Psoas muscle (tissue), 8 donors: ENCODE measurements around the gene SNAI3. TPM values are rescaled to one million over a fixed set of nuclear protein-coding genes. Genes with fewer than 3 reads are reported as not detected.

Experiments used
- ATAC-seq, 4 donors: fragments of 200-7000 bp; cut with Tn5 transposase; one replicate each; pipeline ENCODE4 v1.9.1; 2020; ENCODE audit warnings: moderate library complexity in 3 of 4, mild to moderate bottlenecking in 2 of 4
- DNase-seq, 2 donors: peaks; one replicate each; pipeline ENCODE4 v3.0.0-alpha.2; 2020
- H3K27ac ChIP-seq: fragments of 200-600 bp; one replicate; pipeline ENCODE4 v1.8.0; 2022
- H3K27me3 ChIP-seq, 3 donors: fragments of 200-600 bp in 1 of 3; one replicate each; pipeline versions ENCODE4 v1.6.1 to v1.8.0; 2013 to 2022; ENCODE audit warnings: low read length in 2 of 3, mild to moderate bottlenecking in 2 of 3, moderate library complexity in 1 of 3; ENCODE audit not compliant: insufficient read depth in 3 of 3
- H3K36me3 ChIP-seq, 2 donors: fragments of 200-600 bp in 1 of 2; one replicate each; pipeline versions ENCODE4 v1.6.1 to v1.8.0; 2013 to 2022; ENCODE audit warnings: low read depth in 1 of 2, mild to moderate bottlenecking in 1 of 2, moderate library complexity in 1 of 2; ENCODE audit not compliant: insufficient read depth in 1 of 2
- H3K4me1 ChIP-seq: fragments of 200-600 bp; one replicate; pipeline ENCODE4 v1.8.0; 2022
- H3K4me3 ChIP-seq: fragments of 200-600 bp; one replicate; pipeline ENCODE4 v1.8.0; 2022; ENCODE audit warnings: mild to moderate bottlenecking
- H3K9me3 ChIP-seq: fragments of 200-600 bp; one replicate; pipeline ENCODE4 v1.8.0; 2022
- WGBS, 3 donors: extraction: QIAGEN DNeasy Blood & Tissue Kit; methylation state at CpG; one replicate each; pipeline versions ENCODE4 v1.1.6 to v1.1.7; 2013; 5-methylcytosine and 5-hydroxymethylcytosine counted together
- intact Hi-C, 2 donors: fragments of 100-400 bp; cut with DNase I; formaldehyde crosslinking; loops; one replicate each; pipeline versions ENCODE4 v1.11.0 to v1.14.2; 2022
- polyA plus RNA-seq, 3 donors: library from polyadenylated mRNA; stranded (reverse); fragments of 200-250 nt; gene quantifications; one replicate each; pipeline ENCODE4 v1.2.3, GENCODE V29; 2013
- total RNA-seq, 4 donors: library from RNA; stranded (reverse); fragmentation: NEBNext Ultra II Directional in 2 of 4; extraction: Animal tissue kit (Norgen Biotek cat#: 25700) in 2 of 4; gene quantifications; one replicate each; pipeline versions ENCODE4 v1.2.1 to v1.2.4, GENCODE V29; 2021 to 2023
- TF ChIP-seq, protein P1 (sequence below): fragments of 200-600 bp; IDR thresholded peaks from one replicate; pipeline ENCODE4 v1.8.0; 2022; ENCODE audit warnings: antibody characterized with exemption
- donor health status: healthy with polysubstance abuse.
- donor health status: DM: no; HTN: no; CAD: no; lungs with moderate emphysema.
- donor health status: Bipolar disorder and iron deficiency.
- donor health status: healthy.
- donor health status: DM: yes; HTN: yes; CAD: no.
- donor health status: DM: no; HTN: no; CAD: no.
- donor health status: DM: no; HTN: no; CAD: no.
- donor health status: DM: yes; HTN: yes; CAD: no.

The SNAI3 gene
- total and polyA plus RNA-seq, 7 donors = 1.2 to 8.5 (median 3.9) TPM

DNA sequence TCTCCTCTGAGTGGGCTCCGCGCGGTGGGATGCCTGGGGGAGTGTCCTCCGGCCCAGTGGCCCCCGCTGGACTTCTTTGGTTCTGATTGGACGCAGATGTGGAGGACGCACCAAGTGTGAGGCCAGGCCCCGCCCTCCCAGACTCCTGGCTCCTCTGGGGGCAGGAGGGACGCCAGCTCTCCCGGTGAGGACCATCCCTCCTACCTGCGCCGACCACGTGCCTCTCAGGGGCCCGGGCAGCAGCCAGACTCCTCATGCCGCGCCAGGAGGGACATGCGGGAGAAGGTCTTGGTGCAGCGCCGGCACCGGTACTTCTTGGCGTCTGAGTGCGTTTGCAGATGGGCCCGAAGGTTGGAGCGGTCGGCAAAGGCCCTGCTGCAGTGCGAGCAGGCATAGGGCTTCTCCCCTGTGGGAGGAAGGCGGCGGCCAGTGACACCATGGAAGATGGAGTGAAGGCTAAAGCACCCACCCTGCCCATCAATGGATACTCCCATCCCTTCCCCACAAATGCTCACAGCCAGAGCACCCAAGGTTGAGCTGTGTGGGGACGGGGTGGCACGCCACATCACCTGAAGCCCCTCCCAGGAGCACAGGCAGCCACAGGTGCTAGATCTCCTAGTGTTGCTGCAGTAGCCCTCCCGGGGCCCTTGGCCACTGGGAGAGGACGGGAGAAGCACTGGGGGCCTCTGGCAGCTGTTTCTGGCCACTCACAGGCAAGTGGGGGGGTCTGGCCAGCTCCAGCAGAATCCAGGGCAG, 7.9 kb downstream of the SNAI3 start:
- intact Hi-C loops = no loop called here
- 50 to 76% (median 52%) methylated on average over 32 of the region's 32 CpGs for WGBS, 3 donors
- TF ChIP-seq, protein P1, sequence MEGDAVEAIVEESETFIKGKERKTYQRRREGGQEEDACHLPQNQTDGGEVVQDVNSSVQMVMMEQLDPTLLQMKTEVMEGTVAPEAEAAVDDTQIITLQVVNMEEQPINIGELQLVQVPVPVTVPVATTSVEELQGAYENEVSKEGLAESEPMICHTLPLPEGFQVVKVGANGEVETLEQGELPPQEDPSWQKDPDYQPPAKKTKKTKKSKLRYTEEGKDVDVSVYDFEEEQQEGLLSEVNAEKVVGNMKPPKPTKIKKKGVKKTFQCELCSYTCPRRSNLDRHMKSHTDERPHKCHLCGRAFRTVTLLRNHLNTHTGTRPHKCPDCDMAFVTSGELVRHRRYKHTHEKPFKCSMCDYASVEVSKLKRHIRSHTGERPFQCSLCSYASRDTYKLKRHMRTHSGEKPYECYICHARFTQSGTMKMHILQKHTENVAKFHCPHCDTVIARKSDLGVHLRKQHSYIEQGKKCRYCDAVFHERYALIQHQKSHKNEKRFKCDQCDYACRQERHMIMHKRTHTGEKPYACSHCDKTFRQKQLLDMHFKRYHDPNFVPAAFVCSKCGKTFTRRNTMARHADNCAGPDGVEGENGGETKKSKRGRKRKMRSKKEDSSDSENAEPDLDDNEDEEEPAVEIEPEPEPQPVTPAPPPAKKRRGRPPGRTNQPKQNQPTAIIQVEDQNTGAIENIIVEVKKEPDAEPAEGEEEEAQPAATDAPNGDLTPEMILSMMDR = no peak
- no peaks in the 10 kb centered on the region for H3K9me3 ChIP-seq
- ATAC-seq = no peak
- no peak overlapping the region for H3K4me3 ChIP-seq
- H3K36me3 ChIP-seq = no peaks in the 10 kb centered on the region
- no peak overlapping the region for H3K27ac ChIP-seq
- H3K27me3 ChIP-seq = peaks cover 0 to 4% (median 0%) of the 10 kb centered on the region in 3 donors
- no peak for DNase-seq
- peaks cover 45% of the 10 kb centered on the region for H3K4me1 ChIP-seq

DNA sequence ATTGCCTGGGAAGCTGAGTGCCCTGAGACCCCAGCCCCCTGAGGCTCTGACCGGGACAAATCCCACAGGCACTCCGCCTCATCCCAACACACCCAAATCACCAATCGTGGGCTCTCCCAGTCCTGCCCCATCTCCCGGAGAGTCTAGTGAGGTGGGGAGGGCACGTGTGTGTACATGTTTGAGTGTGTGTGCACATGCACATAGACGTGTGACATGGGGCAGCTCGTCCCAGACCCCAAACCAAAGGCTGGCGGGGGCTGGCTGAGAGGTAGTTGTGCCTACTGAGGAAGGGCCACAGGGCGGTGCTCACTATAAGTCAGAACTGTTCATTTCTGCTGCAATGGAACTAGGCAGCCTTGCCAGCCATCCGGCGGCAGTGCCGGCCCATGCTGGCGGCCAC, 8.6 kb downstream of the SNAI3 start:
- ATAC-seq = no peak

DNA sequence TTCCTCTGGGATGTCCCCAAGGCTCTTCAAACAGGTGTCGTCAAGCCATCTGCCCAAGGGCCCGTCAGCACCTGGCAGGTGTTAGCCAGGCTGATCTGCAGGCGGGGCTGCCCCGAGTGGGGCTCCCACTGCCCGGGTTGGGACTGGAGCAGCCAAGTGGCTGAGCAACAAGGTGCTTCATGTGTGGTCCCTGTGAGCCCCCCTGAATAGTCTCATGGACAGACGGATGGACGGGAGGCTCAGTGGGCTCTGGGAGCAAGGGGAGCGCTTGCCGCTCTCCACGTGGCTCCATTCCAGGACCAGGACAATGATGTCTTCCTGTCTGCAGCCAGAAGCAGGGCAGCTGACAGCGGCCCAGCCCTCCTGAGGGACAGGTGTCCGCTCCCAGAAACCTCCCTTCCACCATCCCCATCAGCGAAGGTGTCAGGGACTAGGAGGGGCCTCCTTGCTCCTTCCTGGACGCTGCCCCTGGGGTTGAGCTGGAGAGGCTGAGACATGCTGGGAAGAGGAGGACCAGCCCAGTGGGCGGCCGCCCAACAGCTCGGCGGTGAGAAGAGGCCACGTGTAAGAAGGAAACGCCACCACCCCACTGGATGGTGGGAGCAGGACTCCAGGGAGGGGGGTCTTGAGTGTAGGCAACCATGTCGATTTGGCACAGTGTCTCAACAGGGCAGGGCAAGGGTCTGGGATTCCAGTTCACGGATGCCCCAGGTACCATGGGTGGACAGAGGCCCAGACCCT, 9.6 kb downstream of the SNAI3 start:
- 49 to 58% (median 56%) methylated on average over 19 to 22 of the region's 22 CpGs for WGBS, 3 donors
- no peaks in the 10 kb centered on the region for H3K9me3 ChIP-seq
- H3K27ac ChIP-seq = peak overlapping the region; percentile 82
- ATAC-seq (no peak), DNase-seq (no peak)
- no peaks in the 10 kb centered on the region for H3K36me3 ChIP-seq
- peaks cover 0 to 4% (median 0%) of the 10 kb centered on the region in 3 donors for H3K27me3 ChIP-seq
- peaks cover 56% of the 10 kb centered on the region for H3K4me1 ChIP-seq
- TF ChIP-seq, protein P1 = no peak
- no peak overlapping the region for H3K4me3 ChIP-seq
- intact Hi-C loops = no loop called here

More for the DNA sequence above, 8.6 kb downstream of the SNAI3 start:
- DNase-seq = no peak
- TF ChIP-seq, protein P1 = no peak
- WGBS, 3 donors = 50 to 66% (median 54%) methylated on average over 12 to 13 of the region's 13 CpGs
- intact Hi-C loops = no loop called here
- H3K36me3 ChIP-seq = no peaks in the 10 kb centered on the region
- H3K27ac ChIP-seq = no peak overlapping the region
- H3K9me3 ChIP-seq = no peaks in the 10 kb centered on the region
- peaks cover 0 to 4% (median 0%) of the 10 kb centered on the region in 3 donors for H3K27me3 ChIP-seq
- no peak overlapping the region for H3K4me3 ChIP-seq
- H3K4me1 ChIP-seq = peaks cover 52% of the 10 kb centered on the region

DNA sequence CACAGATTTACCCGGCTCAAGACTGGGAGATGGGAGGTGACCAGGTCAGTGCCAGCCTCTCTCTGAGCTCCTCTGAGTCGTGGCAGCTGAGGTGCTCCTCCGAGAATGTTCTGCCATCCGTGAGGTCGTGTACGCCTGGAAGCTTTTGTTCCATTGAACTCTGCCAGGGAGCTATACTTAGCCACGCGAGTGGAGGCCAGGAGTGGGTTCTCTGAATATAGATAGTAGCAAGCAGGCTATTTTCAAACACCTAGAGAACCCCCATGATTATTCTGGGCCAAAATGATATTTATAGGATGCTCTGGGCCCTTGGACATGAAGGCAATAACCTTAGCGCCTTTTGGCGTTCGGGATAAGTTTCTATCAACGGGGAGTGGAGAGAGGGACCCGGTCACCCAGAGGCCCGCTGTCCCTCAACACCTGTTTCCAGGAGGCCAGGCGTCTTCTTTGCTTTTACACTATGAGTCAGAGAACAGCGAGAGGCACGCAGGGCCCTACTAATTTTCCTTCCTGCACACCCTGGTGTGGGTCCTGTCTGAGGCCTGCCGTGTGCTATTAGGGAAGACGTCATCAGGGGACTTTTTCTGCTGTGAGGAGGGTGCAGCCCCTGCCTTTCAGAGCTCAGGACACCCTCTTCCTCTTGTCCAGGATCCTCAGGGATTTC, 12.5 kb downstream of the SNAI3 start:
- intact Hi-C loops = no loop called here
- Histone ChIP-seq H3K27me3 (peaks cover 0 to 4% (median 0%) of the 10 kb centered on the region in 3 donors), H3K9me3 (no peaks in the 10 kb centered on the region), H3K36me3 (peaks cover 0 to 1% of the 10 kb centered on the region in 2 donors), H3K4me3 (peak overlapping the region; percentile 1), H3K4me1 (peaks cover 56% of the 10 kb centered on the region), H3K27ac (peak overlapping the region; percentile 82)
- ATAC-seq (peak; percentile 78 to 86 (median 84)), DNase-seq (peak in 1 of 2 donors; percentile 86)
- 30 to 49% (median 37%) methylated on average over 19 of the region's 19 CpGs for WGBS, 3 donors
- TF ChIP-seq, protein P1 = no peak
